Stimulated activated CD8-positive, alpha-beta memory T cell treated with anti-CD3 and anti-CD28 coated beads, Interleukin-15, amount 100 ng/mL, for 24 hours (primary cell): Measurements from ENCODE around the gene GPC3.
"Not testable (repeated sequence)": the region's sequence is repeated elsewhere in the genome, so short reads cannot be mapped to it uniquely, and the experiment has no call there.

Experiments used
- DNase-seq: peaks from one replicate; pipeline ENCODE4 v3.0.0-alpha.2; 2020; ENCODE audit warnings: low read depth

Gene GPC3

DNA sequence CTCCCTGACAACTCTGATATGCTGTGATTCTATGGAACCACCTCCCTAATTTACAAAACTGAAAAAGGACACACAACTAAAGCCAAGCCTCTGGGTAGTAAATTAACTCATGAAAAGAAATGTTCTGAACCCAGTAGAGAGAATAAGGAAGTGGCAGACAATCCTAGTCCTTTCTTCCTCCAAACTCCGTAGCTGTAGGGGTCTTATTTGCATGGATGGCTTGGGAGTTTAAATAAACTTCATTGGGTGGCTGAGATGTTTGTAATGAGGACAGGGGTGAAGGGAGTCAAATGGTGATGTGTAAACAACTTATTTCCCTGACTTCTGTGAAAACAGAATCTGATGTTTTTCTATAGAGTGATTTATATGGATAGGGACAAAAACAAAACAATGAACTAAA lies 59.3 kb downstream of the GPC3 start:
- DNase-seq = no peak

DNA sequence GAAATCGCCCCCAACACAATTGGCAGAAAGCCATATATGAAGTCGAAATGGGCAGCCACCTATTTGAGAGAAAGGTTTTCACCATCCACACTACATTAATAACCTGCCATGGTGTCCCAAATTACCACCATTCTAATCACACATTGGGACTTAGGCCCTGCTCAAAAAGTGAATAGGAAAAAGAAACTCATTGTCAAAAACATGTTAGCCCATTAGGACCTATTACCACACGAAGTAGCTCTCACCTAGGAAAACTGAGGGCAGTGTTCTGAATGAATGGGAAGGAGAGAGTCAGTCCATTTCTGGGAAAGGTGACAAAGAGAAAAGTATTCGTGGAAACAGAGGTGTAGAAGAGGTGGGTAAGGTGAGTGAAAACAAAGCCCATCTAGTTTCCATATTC lies 60.8 kb downstream of the GPC3 start:
- DNase-seq = no peak

- DNase-seq = no peak
Observed at GRCh38 chrX:133923548-133923947, 61.8 kb downstream of the GPC3 start.

DNA sequence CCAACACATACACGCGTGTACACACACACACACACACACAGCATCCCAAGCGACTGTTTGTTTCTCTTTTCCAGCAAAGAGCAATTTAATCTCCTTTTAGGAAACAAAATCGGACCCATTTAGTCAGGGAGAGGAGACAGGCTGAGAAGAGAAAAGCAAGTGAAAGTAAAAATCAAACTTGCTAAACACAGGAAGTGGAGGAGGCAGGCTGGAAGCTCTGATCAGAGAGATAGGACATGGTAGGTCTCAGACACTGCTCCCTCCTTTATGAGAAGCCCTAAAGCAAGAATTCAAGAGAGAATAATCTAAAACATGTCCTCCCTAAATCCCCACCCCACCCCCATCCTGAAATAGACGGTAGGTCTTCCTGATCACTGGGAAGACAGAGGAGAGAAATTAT lies 62.3 kb downstream of the GPC3 start:
- no peak for DNase-seq

DNA sequence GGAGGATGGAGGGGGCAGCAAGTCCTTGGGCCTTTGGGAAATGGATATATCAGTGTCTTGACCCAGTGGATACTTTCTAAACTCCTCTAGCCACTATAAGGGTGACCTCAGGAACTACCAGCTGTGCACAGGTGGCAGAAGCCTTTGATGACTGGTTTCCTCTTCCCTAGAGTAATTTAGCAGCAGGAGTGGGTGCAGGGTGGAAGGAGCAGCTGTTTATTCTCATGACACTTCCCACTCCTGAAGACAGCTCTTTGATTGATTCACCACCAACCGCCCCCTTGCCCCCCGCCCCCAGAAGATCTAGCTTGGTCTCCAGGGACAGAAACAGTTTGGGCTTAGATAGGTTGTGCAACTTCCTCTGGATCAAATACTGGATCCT lies 63.0 kb downstream of the GPC3 start:
- no peak for DNase-seq

DNA sequence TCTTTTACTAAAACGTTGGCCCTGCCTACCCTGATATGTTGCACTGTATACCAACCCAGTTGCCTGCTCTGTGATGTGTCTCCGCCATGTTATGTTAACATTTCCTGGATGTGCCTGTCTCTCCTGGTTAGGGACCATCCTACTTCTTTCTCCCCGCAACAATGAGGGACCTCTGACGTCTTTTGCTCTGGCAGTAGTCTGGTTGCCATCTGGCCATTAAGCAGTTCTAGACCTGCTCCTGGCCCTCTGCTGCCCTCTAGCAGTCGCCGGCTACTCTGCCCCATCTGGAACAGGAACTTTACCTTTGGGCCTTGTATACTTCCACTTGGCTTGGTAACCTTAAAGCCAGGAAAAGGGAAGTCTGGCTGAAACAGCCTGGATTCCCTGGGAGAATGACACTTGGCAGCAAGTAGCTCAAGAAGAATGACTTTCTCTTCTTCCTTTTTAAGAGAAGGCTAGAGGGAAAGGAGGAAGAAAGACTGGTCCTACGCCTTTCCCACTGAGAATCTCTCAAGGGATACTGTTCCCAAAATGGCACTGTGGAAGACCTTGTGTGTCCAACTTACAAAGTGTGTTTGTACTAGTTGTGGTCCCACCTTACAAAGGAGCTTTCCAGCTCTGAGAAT lies 63.5 kb downstream of the GPC3 start:
- no peak for DNase-seq

GRCh38 chrX:133921086-133921485 lies 64.3 kb downstream of the GPC3 start:
- no peak for DNase-seq

- no peak for DNase-seq
Observed at GRCh38 chrX:133918361-133918771, 67.0 kb downstream of the GPC3 start.

- no peak for DNase-seq
Observed at GRCh38 chrX:133916984-133917722, 68.2 kb downstream of the GPC3 start.

DNA sequence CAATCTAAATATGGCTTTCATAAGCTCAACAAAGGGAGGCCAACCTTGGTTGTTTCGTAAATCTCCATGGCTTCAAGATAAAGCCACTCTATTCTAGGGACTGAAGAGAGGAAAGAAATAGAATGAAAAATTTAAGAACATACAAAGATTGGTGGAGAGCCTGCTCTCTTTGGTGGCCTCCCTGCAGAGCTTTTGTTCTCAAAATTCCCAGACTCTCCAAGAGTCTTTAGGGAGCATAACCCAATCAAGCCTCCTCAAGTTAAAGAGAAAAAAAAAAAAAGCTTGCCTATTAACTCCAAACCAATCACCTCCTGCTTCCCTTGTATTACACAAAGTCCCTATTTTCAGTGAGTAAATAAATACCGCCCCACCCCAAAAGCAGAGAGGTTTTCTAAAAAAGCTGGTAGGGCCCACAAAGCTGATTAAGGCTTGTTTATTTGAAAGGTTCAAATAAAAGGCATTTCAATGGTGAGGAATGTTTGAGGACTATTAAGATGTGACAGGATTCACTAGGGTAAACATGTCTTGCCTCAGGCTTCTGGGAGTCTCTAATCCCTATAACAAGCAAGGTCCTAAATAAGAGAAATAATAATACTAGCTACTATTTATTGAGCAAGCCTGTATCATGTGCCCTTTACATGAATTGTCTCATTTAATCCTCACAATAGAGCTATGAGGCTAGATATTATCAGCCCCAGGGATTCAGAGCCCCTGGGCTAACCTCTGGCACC lies 71.6 kb downstream of the GPC3 start:
- DNase-seq = no peak

GRCh38 chrX:133913009-133913408 lies 72.4 kb downstream of the GPC3 start:
- no peak for DNase-seq

DNA sequence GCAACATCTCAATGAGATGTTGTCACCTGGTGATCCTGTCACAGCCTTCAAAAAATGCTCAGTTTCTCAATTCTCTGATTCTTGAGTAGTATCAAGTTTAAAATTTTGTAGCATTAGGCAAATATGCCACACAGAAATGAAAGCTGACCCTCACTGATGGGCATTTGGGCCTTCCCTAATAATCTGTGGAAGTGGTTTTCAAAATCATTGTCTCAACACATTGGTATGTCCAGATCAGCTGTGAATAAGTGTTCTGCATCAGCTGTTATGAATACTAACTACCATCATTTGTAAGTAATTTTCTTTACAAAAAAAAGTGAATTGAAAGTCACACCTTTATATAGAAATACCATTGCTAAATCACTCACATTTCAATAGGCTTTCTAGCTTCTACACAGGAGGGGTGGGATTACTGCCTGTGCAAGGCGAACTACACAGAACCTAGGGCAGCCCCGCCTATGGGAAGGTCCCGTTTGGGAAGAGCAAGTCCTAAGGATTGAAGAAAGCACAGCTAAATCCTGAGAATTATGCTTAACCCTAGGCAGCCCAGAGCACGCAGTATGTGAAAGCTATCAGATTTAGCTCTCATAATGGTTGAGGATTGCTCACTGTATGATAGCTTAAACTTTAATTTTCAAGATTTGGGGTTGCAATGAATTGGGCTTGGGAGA lies 73.4 kb downstream of the GPC3 start:
- DNase-seq = no peak

GRCh38 chrX:133910539-133910938 lies 74.9 kb downstream of the GPC3 start:
- no peak for DNase-seq

DNA sequence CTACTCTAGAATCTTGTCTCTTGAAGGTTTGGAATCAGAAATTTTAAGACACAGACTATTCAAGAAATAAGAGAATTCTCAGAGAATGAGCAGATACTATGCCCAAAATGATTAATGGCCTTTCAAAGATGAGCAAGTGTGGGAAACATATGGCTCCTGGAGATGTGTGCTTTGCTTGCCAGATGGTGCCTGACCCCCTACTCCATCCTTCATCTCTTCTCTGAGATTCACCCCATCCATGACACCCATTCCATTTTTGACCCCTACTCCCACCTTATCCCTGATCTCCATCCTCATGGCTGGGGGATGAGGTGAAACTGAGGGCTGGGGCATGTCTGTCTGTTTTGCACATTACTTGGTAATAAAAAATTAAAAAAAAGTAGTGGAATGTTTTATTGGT lies 75.5 kb downstream of the GPC3 start:
- no peak for DNase-seq

DNA sequence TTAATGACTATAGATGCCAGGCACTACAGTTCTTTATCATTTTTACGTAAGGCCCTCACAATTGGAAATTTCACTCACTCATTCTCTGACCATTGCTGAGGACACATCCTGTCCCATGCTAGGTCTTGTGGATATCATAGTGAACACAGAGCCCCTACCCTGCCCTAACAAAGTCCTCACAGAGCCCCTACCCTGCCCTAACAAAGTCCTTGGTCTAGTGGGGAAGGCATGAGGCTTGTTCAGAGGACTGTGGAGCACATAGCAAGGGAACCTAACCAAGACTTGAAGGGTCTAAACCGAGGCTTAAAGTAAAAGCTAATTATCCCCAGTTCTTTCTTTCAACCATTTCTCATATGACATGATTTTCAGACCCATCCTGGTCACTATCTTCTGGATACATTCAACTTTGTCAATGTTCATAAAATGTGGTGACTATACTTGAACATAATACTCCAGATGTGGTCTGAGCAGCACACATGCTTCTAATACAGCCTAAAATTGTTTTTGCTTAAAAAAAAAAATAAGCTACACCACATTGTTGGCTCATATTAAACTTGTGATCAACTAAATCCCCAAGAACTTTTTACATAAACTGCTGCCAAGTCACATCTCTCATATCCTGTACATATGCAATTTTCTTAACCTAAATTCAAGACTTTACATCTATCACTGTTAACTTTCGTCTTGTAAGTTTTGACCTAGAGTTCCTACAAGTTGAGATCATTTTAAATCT lies 77.0 kb downstream of the GPC3 start:
- no peak for DNase-seq

DNA sequence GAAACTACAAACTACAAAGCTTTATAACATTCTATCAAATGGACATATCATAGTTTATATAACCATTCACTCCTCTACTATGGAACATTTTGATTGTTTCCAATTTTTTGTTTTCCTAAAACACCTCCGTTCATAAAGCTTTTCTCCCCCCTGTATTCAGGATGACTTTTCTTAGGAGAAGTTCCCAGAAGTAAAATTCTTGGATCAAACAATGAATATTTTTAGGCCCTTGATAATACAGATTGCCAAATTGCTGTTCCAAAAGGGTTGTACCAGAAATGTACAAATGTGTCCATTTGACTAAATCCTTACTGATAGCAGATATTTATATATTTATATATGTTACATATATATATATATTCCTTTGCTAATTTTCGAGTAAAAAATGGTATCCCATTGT lies 77.8 kb downstream of the GPC3 start:
- no peak for DNase-seq

DNA sequence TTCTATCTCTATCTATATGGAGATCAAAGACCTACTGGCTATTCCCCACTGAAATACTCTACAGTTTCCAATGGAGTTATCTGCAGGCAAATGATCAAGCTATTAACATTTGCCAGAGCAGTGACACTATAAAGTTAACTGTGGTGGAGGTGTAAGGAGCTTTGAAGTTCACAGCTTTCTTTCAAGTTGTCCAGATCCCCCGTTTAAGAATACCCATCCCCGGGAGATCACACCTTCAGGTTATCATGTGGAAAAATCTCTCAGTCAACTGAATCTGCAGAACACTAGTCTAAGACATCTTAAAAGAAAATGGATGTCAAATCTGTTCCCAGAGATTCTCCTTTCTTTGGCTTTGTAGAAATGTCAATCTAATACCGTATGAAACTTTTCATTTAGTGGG lies 80.1 kb downstream of the GPC3 start:
- no peak for DNase-seq

- no peak for DNase-seq
Observed at GRCh38 chrX:133897593-133898163, 87.7 kb downstream of the GPC3 start.

- no peak for DNase-seq
Observed at GRCh38 chrX:133892337-133892736, 93.1 kb downstream of the GPC3 start.

GRCh38 chrX:133888984-133889383 lies 96.4 kb downstream of the GPC3 start:
- no peak for DNase-seq

- not testable (repeated sequence) for DNase-seq
Observed at GRCh38 chrX:133888084-133888483, 97.3 kb downstream of the GPC3 start.
